Activated naive CD8-positive, alpha-beta T cell treated with anti-CD3 and anti-CD28 coated beads, Interleukin-2, amount 50 U/mL, for 24 hours (primary cell): ENCODE data around the gene DHFR2.
"Not testable (repeated sequence)": the region's sequence is repeated elsewhere in the genome, so short reads cannot be mapped to it uniquely, and the experiment has no call there.

Experiments used
- ATAC-seq: fragments of 150-1000 bp; cut with Tn5 transposase; one replicate; pipeline ENCODE4 v1.10.0; 2021
- DNase-seq: peaks from one replicate; pipeline ENCODE4 v3.0.0; 2021
- H3K27ac Mint-ChIP-seq: one replicate; pipeline ENCODE4 v1.8.0; 2021; ENCODE audit warnings: mild to moderate bottlenecking, mixed read lengths
- H3K27me3 Mint-ChIP-seq: one replicate; pipeline ENCODE4 v1.8.0; 2021; ENCODE audit warnings: mixed read lengths
- H3K36me3 Mint-ChIP-seq: one replicate; pipeline ENCODE4 v1.8.0; 2021; ENCODE audit warnings: low read depth, mixed read lengths
- H3K4me1 Mint-ChIP-seq: one replicate; pipeline ENCODE4 v1.8.0; 2021; ENCODE audit warnings: mixed read lengths
- H3K4me3 Mint-ChIP-seq: one replicate; pipeline ENCODE4 v1.8.0; 2021; ENCODE audit warnings: mild to moderate bottlenecking, moderate library complexity, mixed read lengths
- H3K9me3 Mint-ChIP-seq: one replicate; pipeline ENCODE4 v1.8.0; 2021; ENCODE audit warnings: mixed read lengths

Gene DHFR2

GRCh38 chr3:94044100-94044936 is 18.4 kb downstream of the DHFR2 start:
- ATAC-seq, H3K27me3 Mint-ChIP-seq, H3K9me3 Mint-ChIP-seq, H3K27ac Mint-ChIP-seq, DNase-seq, H3K4me1 Mint-ChIP-seq, H3K4me3 Mint-ChIP-seq: not testable (repeated sequence)
- peaks cover 14% of the 10 kb centered on the region for H3K36me3 Mint-ChIP-seq

GRCh38 chr3:94043285-94043684 is 19.4 kb downstream of the DHFR2 start:
- Mint-ChIP-seq H3K27me3 (no peaks in the 10 kb centered on the region), H3K27ac (no peak overlapping the region), H3K36me3 (peaks cover 14% of the 10 kb centered on the region), H3K4me3 (no peak overlapping the region), H3K4me1 (peaks cover 5% of the 10 kb centered on the region), H3K9me3 (no peaks in the 10 kb centered on the region)
- ATAC-seq (no peak), DNase-seq (no peak)

GRCh38 chr3:94036909-94037507 is 25.7 kb downstream of the DHFR2 start:
- Mint-ChIP-seq H3K27me3 (no peaks in the 10 kb centered on the region), H3K4me3 (no peak overlapping the region), H3K9me3 (no peaks in the 10 kb centered on the region), H3K36me3 (peaks cover 6% of the 10 kb centered on the region), H3K4me1 (peaks cover under 1% of the 10 kb centered on the region), H3K27ac (no peak overlapping the region)
- peak; percentile 69 for ATAC-seq
- no peak for DNase-seq

- no peaks in the 10 kb centered on the region for H3K4me1 Mint-ChIP-seq
- H3K27me3 Mint-ChIP-seq = no peaks in the 10 kb centered on the region
- ATAC-seq (no peak), DNase-seq (no peak)
- H3K9me3 Mint-ChIP-seq = no peaks in the 10 kb centered on the region
- H3K36me3 Mint-ChIP-seq = peaks cover 3% of the 10 kb centered on the region
- H3K27ac Mint-ChIP-seq = no peak within 1 kb of the TSS
- H3K4me3 Mint-ChIP-seq = no peak within 1 kb of the TSS
Observed at GRCh38 chr3:94028093-94028837, 34.5 kb downstream of the DHFR2 start, which contains the start of gene STX19. Gene STX19, minus strand, starts transcription at chr3:94028597. Its CDS starts 13,328 bp downstream, at chr3:94015269.

- H3K27ac Mint-ChIP-seq = no peak overlapping the region
- no peaks in the 10 kb centered on the region for H3K27me3 Mint-ChIP-seq
- no peaks in the 10 kb centered on the region for H3K9me3 Mint-ChIP-seq
- H3K4me1 Mint-ChIP-seq = no peaks in the 10 kb centered on the region
- no peak for ATAC-seq
- H3K36me3 Mint-ChIP-seq = peaks cover 2% of the 10 kb centered on the region
- no peak overlapping the region for H3K4me3 Mint-ChIP-seq
- DNase-seq = no peak
Observed at GRCh38 chr3:94026623-94027022, 36.1 kb downstream of the DHFR2 start.

GRCh38 chr3:94024385-94024784 is 38.3 kb downstream of the DHFR2 start:
- Mint-ChIP-seq H3K4me3 (no peak overlapping the region), H3K4me1 (no peaks in the 10 kb centered on the region), H3K36me3 (peaks cover 2% of the 10 kb centered on the region), H3K9me3 (no peaks in the 10 kb centered on the region), H3K27ac (no peak overlapping the region), H3K27me3 (no peaks in the 10 kb centered on the region)
- no peak for DNase-seq
- ATAC-seq = no peak

GRCh38 chr3:94020293-94020692 is 42.4 kb downstream of the DHFR2 start:
- Mint-ChIP-seq H3K4me3 (no peak overlapping the region), H3K27me3 (no peaks in the 10 kb centered on the region), H3K36me3 (peaks cover 4% of the 10 kb centered on the region), H3K9me3 (no peaks in the 10 kb centered on the region), H3K4me1 (no peaks in the 10 kb centered on the region), H3K27ac (no peak overlapping the region)
- no peak for ATAC-seq
- DNase-seq = no peak

GRCh38 chr3:94019659-94020058 is 43.1 kb downstream of the DHFR2 start:
- H3K4me3 Mint-ChIP-seq = no peak overlapping the region
- no peak for ATAC-seq
- H3K27ac Mint-ChIP-seq = no peak overlapping the region
- H3K9me3 Mint-ChIP-seq = no peaks in the 10 kb centered on the region
- no peaks in the 10 kb centered on the region for H3K27me3 Mint-ChIP-seq
- DNase-seq = no peak
- H3K36me3 Mint-ChIP-seq = peaks cover 9% of the 10 kb centered on the region
- peaks cover 6% of the 10 kb centered on the region for H3K4me1 Mint-ChIP-seq

GRCh38 chr3:94015025-94015424 is 47.7 kb downstream of the DHFR2 start:
- no peak overlapping the region for H3K27ac Mint-ChIP-seq
- DNase-seq (no peak), ATAC-seq (no peak)
- no peaks in the 10 kb centered on the region for H3K9me3 Mint-ChIP-seq
- H3K27me3 Mint-ChIP-seq = peaks cover 2% of the 10 kb centered on the region
- peaks cover 24% of the 10 kb centered on the region for H3K36me3 Mint-ChIP-seq
- peaks cover 31% of the 10 kb centered on the region for H3K4me1 Mint-ChIP-seq
- H3K4me3 Mint-ChIP-seq = no peak overlapping the region

- ATAC-seq (no peak), DNase-seq (no peak)
- Mint-ChIP-seq H3K4me1 (peaks cover 47% of the 10 kb centered on the region), H3K36me3 (peaks cover 30% of the 10 kb centered on the region), H3K4me3 (peak overlapping the region; percentile 51), H3K27ac (peak overlapping the region; percentile 82), H3K9me3 (no peaks in the 10 kb centered on the region), H3K27me3 (peaks cover 2% of the 10 kb centered on the region)
Observed at GRCh38 chr3:94012185-94012584, 50.5 kb downstream of the DHFR2 start.

GRCh38 chr3:94011233-94011711 is 51.4 kb downstream of the DHFR2 start:
- Mint-ChIP-seq H3K27ac (peak overlapping the region; percentile 82), H3K4me1 (peaks cover 47% of the 10 kb centered on the region), H3K36me3 (peaks cover 32% of the 10 kb centered on the region), H3K27me3 (peaks cover 2% of the 10 kb centered on the region), H3K9me3 (no peaks in the 10 kb centered on the region), H3K4me3 (peak overlapping the region; percentile 51)
- ATAC-seq (peak; percentile 89), DNase-seq (no peak)

- no peak for ATAC-seq
- H3K4me3 Mint-ChIP-seq = no peak overlapping the region
- H3K27ac Mint-ChIP-seq = no peak overlapping the region
- H3K27me3 Mint-ChIP-seq = peaks cover 2% of the 10 kb centered on the region
- no peaks in the 10 kb centered on the region for H3K9me3 Mint-ChIP-seq
- no peak for DNase-seq
- peaks cover 41% of the 10 kb centered on the region for H3K4me1 Mint-ChIP-seq
- peaks cover 26% of the 10 kb centered on the region for H3K36me3 Mint-ChIP-seq
Observed at GRCh38 chr3:94009608-94010007, 53.1 kb downstream of the DHFR2 start.

GRCh38 chr3:94008253-94008652 is 54.5 kb downstream of the DHFR2 start:
- H3K4me1 Mint-ChIP-seq = peaks cover 41% of the 10 kb centered on the region
- H3K27ac Mint-ChIP-seq = no peak overlapping the region
- DNase-seq (no peak), ATAC-seq (no peak)
- H3K27me3 Mint-ChIP-seq = peaks cover 2% of the 10 kb centered on the region
- H3K9me3 Mint-ChIP-seq = no peaks in the 10 kb centered on the region
- peaks cover 23% of the 10 kb centered on the region for H3K36me3 Mint-ChIP-seq
- no peak overlapping the region for H3K4me3 Mint-ChIP-seq
